ENCODE results near the gene SNAPC3.

DNA sequence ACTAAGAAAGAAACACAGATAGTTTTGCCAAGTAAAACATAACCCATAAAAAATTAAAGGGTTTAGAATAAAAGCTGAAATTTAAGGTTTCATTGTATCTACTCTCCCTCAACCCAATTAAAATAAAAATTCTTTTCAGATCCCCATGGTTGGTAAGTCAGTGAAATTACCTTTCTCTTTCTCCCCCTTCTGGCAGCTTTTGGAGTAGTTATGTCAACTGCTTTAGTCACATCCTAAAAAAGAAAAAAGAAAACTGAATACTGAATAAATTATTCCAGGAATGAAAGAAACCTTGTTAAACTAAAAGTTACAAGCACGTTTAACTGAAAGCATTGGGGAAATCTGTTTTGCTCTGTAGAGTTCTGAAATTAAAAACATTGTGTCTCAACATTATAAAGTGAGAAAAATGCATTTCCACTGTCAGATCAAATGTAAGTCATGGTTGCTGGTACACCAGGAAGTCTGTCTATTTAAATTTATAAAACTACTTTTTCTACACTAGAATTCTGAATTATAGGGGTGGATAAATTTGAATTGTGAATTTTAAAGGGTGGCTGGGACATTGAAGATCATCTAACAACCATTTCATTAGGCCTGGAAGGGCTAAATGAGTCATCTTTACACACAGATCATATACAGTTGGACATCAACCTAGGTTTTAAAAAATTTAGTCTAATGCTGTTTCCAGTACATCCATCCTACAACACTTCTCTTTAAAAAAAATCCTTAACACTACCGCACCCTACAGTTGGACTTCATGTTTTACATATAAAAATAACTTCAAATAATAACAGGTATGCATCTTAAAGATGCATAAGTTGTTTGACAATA is 63.4 kb downstream of the SNAPC3 start:
- TF ChIP-seq CTCF (IDR thresholded peaks at IDR 0.05; ENCODE audit: extremely low read depth in 1 of 2, insufficient read depth in 1 of 2, low read depth in 1 of 2, low read length in 2 of 2) (peak in 1 of 2 donors; percentile 29), POLR2A (IDR thresholded peaks at IDR 0.05; ENCODE audit: low read depth, low read length) (no peak), MYC (IDR thresholded peaks at IDR 0.05; ENCODE audit: low read depth, low read length) (no peak), POLR2AphosphoS5 (IDR thresholded peaks at IDR 0.05; ENCODE audit: insufficient read depth, low read depth, low read length) (no peak), FOS (IDR thresholded peaks at IDR 0.05; ENCODE audit: borderline replicate concordance, insufficient read depth, low read length) (no peak), EZH2 (IDR thresholded peaks at IDR 0.05; ENCODE audit: borderline replicate concordance, low read depth, low read length, severe bottlenecking) (no peak), MAX (IDR thresholded peaks at IDR 0.05; ENCODE audit: insufficient read depth, insufficient read length) (no peak)
